ENCODE measurements around the gene SV2B.

SV2B gene

DNA sequence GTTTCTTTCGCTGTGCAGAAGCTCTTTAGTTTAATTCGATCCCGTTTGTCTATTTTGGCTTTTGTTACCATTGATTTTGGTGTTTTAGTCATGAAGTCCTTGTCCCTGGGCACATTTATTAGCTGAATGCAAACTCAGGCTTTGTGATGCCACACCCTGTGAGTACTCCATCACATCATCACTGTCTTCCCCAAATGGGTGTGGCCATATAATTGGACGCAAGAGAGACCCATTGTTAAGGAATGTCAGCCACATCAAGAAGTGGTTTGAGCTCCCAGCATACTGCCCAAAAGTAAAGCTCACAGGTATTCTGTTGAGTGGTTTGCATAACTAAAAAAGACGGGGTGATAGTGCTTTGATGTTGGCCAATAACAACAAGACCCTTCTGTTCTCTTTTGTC is 245.7 kb downstream of the SV2B start:
- Histone ChIP-seq H3K36me3 (ENCODE audit: control insufficient read depth, insufficient read depth, low read length) (no peaks in the 10 kb centered on the region), H3K27me3 (ENCODE audit: control insufficient read depth, insufficient read depth, low read length) (no peaks in the 10 kb centered on the region), H3K4me1 (ENCODE audit: control insufficient read depth, insufficient read depth, low read length) (no peaks in the 10 kb centered on the region), H3K4me3 (ENCODE audit: low read depth, low read length) (no peak overlapping the region), H3K9me3 (ENCODE audit: control insufficient read depth, insufficient read depth, low read length) (no peaks in the 10 kb centered on the region), H3K9ac (ENCODE audit: low read depth, low read length) (no peak overlapping the region), H3K27ac (ENCODE audit: low read depth, low read length) (no peak overlapping the region)

DNA sequence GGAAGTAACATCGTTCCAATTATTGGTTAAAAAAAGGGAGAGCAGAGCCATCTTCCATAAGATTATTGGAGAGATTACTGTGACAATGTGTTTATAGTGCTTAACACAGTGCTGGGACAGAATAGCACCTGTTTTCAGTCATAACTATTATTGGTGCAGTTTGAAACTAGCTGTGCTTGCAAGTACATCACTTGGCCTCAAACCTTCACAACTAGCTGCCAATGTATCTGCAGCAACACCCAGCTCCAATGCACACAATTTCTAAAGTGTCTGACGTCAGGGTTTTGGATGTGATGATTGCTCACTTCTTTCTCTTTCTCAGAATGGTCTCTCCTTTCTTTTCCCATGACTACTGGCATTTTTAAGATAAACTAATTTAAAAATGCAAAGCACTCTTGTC is 246.2 kb downstream of the SV2B start:
- Histone ChIP-seq H3K27ac (ENCODE audit: low read depth, low read length) (no peak overlapping the region), H3K36me3 (ENCODE audit: control insufficient read depth, insufficient read depth, low read length) (no peaks in the 10 kb centered on the region), H3K9me3 (ENCODE audit: control insufficient read depth, insufficient read depth, low read length) (no peaks in the 10 kb centered on the region), H3K27me3 (ENCODE audit: control insufficient read depth, insufficient read depth, low read length) (no peaks in the 10 kb centered on the region), H3K4me3 (ENCODE audit: low read depth, low read length) (no peak overlapping the region), H3K9ac (ENCODE audit: low read depth, low read length) (no peak overlapping the region), H3K4me1 (ENCODE audit: control insufficient read depth, insufficient read depth, low read length) (no peaks in the 10 kb centered on the region)

DNA sequence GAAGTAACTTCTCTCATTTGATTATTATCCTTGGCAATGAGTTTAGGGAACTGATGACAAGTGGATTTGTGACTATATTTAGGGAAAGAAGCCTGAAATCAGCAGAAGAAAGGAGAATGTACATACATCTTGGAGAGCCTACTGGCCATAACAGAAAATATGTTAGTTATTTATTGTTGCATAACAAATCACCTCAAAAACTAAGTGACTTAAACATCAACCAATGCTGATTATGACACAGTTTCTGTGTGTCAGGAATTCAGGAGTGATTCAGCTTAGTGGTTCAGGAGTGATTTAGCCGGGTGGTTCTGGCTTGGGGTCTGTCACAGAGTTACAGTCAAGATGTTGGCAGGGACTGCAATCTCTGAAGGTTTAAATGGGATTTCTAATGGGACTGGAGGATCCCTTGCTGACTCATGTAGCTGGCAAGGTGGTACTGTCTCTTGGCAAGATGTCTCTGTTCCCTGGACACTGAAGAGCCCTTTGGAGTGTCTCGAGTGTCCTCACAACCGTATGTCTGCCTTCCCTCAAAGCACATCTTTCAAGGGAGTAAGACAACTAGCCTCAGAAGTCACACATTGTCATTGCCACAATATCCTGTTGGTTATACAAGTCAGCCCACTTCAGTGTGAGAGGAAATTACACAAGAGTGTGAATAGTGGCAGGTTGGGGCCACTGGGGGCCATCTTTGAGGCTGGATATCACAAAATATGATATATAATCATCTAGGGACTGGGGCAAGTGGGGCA is 248.9 kb downstream of the SV2B start:
- H3K9ac ChIP-seq (ENCODE audit: low read depth, low read length), result no peak overlapping the region
- no peak overlapping the region for H3K4me3 ChIP-seq (ENCODE audit: low read depth, low read length)
- H3K36me3 ChIP-seq (ENCODE audit: control insufficient read depth, insufficient read depth, low read length), result no peaks in the 10 kb centered on the region
- no peaks in the 10 kb centered on the region for H3K9me3 ChIP-seq (ENCODE audit: control insufficient read depth, insufficient read depth, low read length)
- H3K27ac ChIP-seq (ENCODE audit: low read depth, low read length), result no peak overlapping the region
- H3K4me1 ChIP-seq (ENCODE audit: control insufficient read depth, insufficient read depth, low read length), result no peaks in the 10 kb centered on the region
- H3K27me3 ChIP-seq (ENCODE audit: control insufficient read depth, insufficient read depth, low read length), result no peaks in the 10 kb centered on the region

Data from HUES48 (cell line).